H1 (cell line): ENCODE data around the gene MYBPHL. TPM values are rescaled to one million over a fixed set of nuclear protein-coding genes. Genes with fewer than 3 reads are reported as not detected.

Source experiments
- CTCF ChIA-PET: fragments of 300-600 bp; sonication (Branson Sonifier 250); formaldehyde crosslinking; loops from one replicate; lab custom pipeline; 2021; ENCODE audit not compliant: partially characterized antibody; lab: Charles Lee
- POLR2A ChIA-PET: fragments of 300-600 bp; sonication (Branson Sonifier 250); formaldehyde crosslinking; loops from one replicate; lab custom pipeline; 2021; ENCODE audit warnings: inconsistent platforms; ENCODE audit not compliant: partially characterized antibody; lab: Charles Lee
- DNase-seq, 2 experiments: peaks; one replicate each; pipeline versions ENCODE4 v3.0.0 to v3.0.0-alpha.2; 2010 to 2022; ENCODE audit warnings: low spot score in 2 of 2, low read depth in 1 of 2, mixed read lengths in 1 of 2
- FAIRE-seq: peaks from 2 replicates; lab custom pipeline; 2011; peaks lifted over from hg19 to GRCh38; lab: Jason Lieb, UNC
- H2AFZ ChIP-seq: 2 replicates; pipeline ENCODE4 v1.8.1; 2012; ENCODE audit warnings: low read length, inconsistent platforms
- H2AK5ac ChIP-seq: 2 replicates; pipeline ENCODE4 v1.6.1; 2013; ENCODE audit warnings: low read depth, low read length
- H2BK120ac ChIP-seq: replicated peaks from 2 replicates; pipeline ENCODE3; 2013; ENCODE audit warnings: low read depth, low read length, inconsistent platforms
- H2BK12ac ChIP-seq: 2 replicates; pipeline ENCODE4 v1.6.1; 2013; ENCODE audit warnings: low read depth, low read length
- H2BK15ac ChIP-seq: 2 replicates; pipeline ENCODE4 v1.6.1; 2013; ENCODE audit warnings: low read length
- H2BK20ac ChIP-seq: 2 replicates; pipeline ENCODE4 v1.6.1; 2013; ENCODE audit warnings: low read length
- H2BK5ac ChIP-seq: 2 replicates; pipeline ENCODE4 v1.6.1; 2013; ENCODE audit warnings: low read depth, low read length
- H3K14ac ChIP-seq: 2 replicates; pipeline ENCODE4 v1.6.1; 2013; ENCODE audit warnings: inconsistent platforms; ENCODE audit not compliant: insufficient read length
- H3K18ac ChIP-seq: 2 replicates; pipeline ENCODE4 v1.6.1; 2013; ENCODE audit warnings: low read length; ENCODE audit errors: extremely low read depth
- H3K23ac ChIP-seq: 2 replicates; pipeline ENCODE4 v1.6.1; 2013; ENCODE audit warnings: inconsistent platforms; ENCODE audit not compliant: insufficient read length
- H3K23me2 ChIP-seq: 2 replicates; pipeline ENCODE4 v1.6.1; 2013; ENCODE audit warnings: low read depth, low read length
- H3K27ac ChIP-seq: 2 replicates; pipeline ENCODE4 v1.6.1; 2011; ENCODE audit warnings: low read depth, low read length, inconsistent platforms
- H3K27me3 ChIP-seq, 4 experiments: replicated peaks in 1 of 4; 1 replicate in 1 of 4; 2 replicates in 3 of 4; pipeline versions ENCODE4 v1.6.1 to v1.8.1; 2011 to 2013; ENCODE audit warnings: low read length in 3 of 4, mild to moderate bottlenecking in 3 of 4, inconsistent platforms in 2 of 4, mixed read lengths in 2 of 4, moderate library complexity in 1 of 4; ENCODE audit not compliant: control insufficient read depth in 3 of 4, insufficient read depth in 3 of 4; ENCODE audit errors: extremely low read depth in 1 of 4
- H3K36me3 ChIP-seq, 4 experiments: 2 replicates each; pipeline versions ENCODE4 v1.6.1 to v1.8.1; 2011 to 2013; ENCODE audit warnings: mild to moderate bottlenecking in 4 of 4, low read length in 3 of 4, moderate library complexity in 2 of 4, control low read depth in 1 of 4, inconsistent platforms in 1 of 4; ENCODE audit not compliant: insufficient read depth in 4 of 4, control insufficient read depth in 2 of 4
- H3K4ac ChIP-seq: replicated peaks from 2 replicates; pipeline ENCODE3; 2013; ENCODE audit warnings: low read length, low read depth, mixed read lengths, inconsistent platforms; ENCODE audit not compliant: insufficient read length
- H3K4me1 ChIP-seq, 4 experiments: replicated peaks in 1 of 4; 1 replicate in 1 of 4; 2 replicates in 3 of 4; pipeline versions ENCODE4 v1.6.1 to v1.8.1; 2011 to 2013; ENCODE audit warnings: low read length in 3 of 4, inconsistent platforms in 2 of 4, mixed read lengths in 1 of 4; ENCODE audit not compliant: insufficient read depth in 4 of 4, control insufficient read depth in 3 of 4
- H3K4me2 ChIP-seq, 2 experiments: 2 replicates each; pipeline versions ENCODE4 v1.6.1 to v1.8.1; 2011 to 2013; ENCODE audit warnings: low read depth in 2 of 2, low read length in 2 of 2, control low read depth in 1 of 2, inconsistent platforms in 1 of 2, mild to moderate bottlenecking in 1 of 2; ENCODE audit not compliant: insufficient read depth in 1 of 2
- H3K4me3 ChIP-seq, 4 experiments: fragments of 200-600, 300-600 bp in 1 of 4; sonication (generic), shearing (Covaris generic), sonication (Bioruptor Twin) in 1 of 4; 2 replicates each; pipeline versions ENCODE4 v1.5.1 to v1.8.1; 2011 to 2016; ENCODE audit warnings: low read length in 4 of 4, low read depth in 3 of 4, control low read depth in 2 of 4, inconsistent platforms in 2 of 4, mild to moderate bottlenecking in 2 of 4, mixed read lengths in 1 of 4, moderate library complexity in 1 of 4; ENCODE audit not compliant: insufficient read depth in 2 of 4; ENCODE audit errors: extremely low read depth in 1 of 4
- H3K56ac ChIP-seq: replicated peaks from 2 replicates; pipeline ENCODE3; 2013; ENCODE audit warnings: low read depth, mild to moderate bottlenecking, mixed read lengths, low read length, inconsistent platforms; ENCODE audit not compliant: insufficient read length
- H3K79me1 ChIP-seq: 2 replicates; pipeline ENCODE4 v1.6.1; 2013; ENCODE audit warnings: low read depth, low read length, control low read depth
- H3K79me2 ChIP-seq, 2 experiments: 2 replicates each; pipeline versions ENCODE4 v1.6.1 to v1.8.1; 2012 to 2013; ENCODE audit warnings: low read length in 2 of 2, mild to moderate bottlenecking in 2 of 2, inconsistent platforms in 1 of 2; ENCODE audit not compliant: insufficient read depth in 2 of 2, control insufficient read depth in 1 of 2
- H3K9ac ChIP-seq, 4 experiments: replicated peaks in 1 of 4; 1 replicate in 1 of 4; 2 replicates in 3 of 4; pipeline versions ENCODE4 v1.6.1 to v1.8.1; 2011 to 2013; ENCODE audit warnings: low read depth in 3 of 4, low read length in 3 of 4, control low read depth in 2 of 4, mild to moderate bottlenecking in 2 of 4, moderate library complexity in 2 of 4, inconsistent platforms in 1 of 4; ENCODE audit errors: extremely low read depth in 1 of 4
- H3K9me3 ChIP-seq, 2 experiments: 2 replicates each; pipeline versions ENCODE4 v1.6.1 to v1.8.1; 2012 to 2013; ENCODE audit warnings: mild to moderate bottlenecking in 2 of 2, moderate library complexity in 2 of 2, control low read depth in 1 of 2, inconsistent platforms in 1 of 2, low read depth in 1 of 2, low read length in 1 of 2, mixed read lengths in 1 of 2; ENCODE audit not compliant: insufficient read depth in 2 of 2
- H4K20me1 ChIP-seq, 2 experiments: replicated peaks in 1 of 2; 2 replicates each; pipeline versions ENCODE3 to v1.8.1; 2011 to 2013; ENCODE audit warnings: inconsistent platforms in 2 of 2, low read length in 2 of 2, mild to moderate bottlenecking in 1 of 2; ENCODE audit not compliant: insufficient read depth in 2 of 2, control insufficient read depth in 1 of 2
- H4K5ac ChIP-seq: 2 replicates; pipeline ENCODE4 v1.6.1; 2013; ENCODE audit warnings: low read length, low read depth, mixed read lengths, inconsistent platforms; ENCODE audit not compliant: insufficient read length
- H4K8ac ChIP-seq: 2 replicates; pipeline ENCODE4 v1.8.0; 2013; ENCODE audit warnings: mild to moderate bottlenecking, moderate library complexity, low read length, inconsistent platforms; ENCODE audit not compliant: insufficient read depth; ENCODE audit errors: extremely low read depth
- H4K91ac ChIP-seq: replicated peaks from 2 replicates; pipeline ENCODE3; 2013; ENCODE audit warnings: low read length, mixed read lengths, inconsistent platforms; ENCODE audit not compliant: insufficient read length
- BCL11A ChIP-seq, 2 experiments: IDR thresholded peaks; one replicate each; pipeline ENCODE4 v1.6.1; 2011; ENCODE audit warnings: low read depth in 2 of 2, low read length in 2 of 2, mild to moderate bottlenecking in 2 of 2
- CBX8 ChIP-seq: fragments of 300-800, 300-1000 bp; sonication (generic); IDR thresholded peaks from 2 replicates; pipeline ENCODE4 v1.7.1; 2016; ENCODE audit warnings: low read depth, low read length, borderline replicate concordance
- CTBP2 ChIP-seq: IDR thresholded peaks from 2 replicates; pipeline ENCODE4 v1.7.0; 2011; ENCODE audit warnings: borderline replicate concordance, mild to moderate bottlenecking, moderate library complexity, mixed read lengths, low read length; ENCODE audit not compliant: insufficient read depth, insufficient read length
- EGR1 ChIP-seq: IDR thresholded peaks from 2 replicates; pipeline ENCODE4 v1.6.1; 2011; ENCODE audit warnings: low read depth, low read length, borderline replicate concordance
- SIX5 ChIP-seq: IDR thresholded peaks from 2 replicates; pipeline ENCODE4 v1.6.1; 2011; ENCODE audit warnings: mild to moderate bottlenecking, low read depth, low read length
- SUZ12 ChIP-seq: fragments of 200-600 bp; sonication (generic); IDR thresholded peaks from 2 replicates; pipeline ENCODE4 v1.6.1; 2012; ENCODE audit warnings: mild to moderate bottlenecking, inconsistent platforms, low read length, moderate library complexity, mixed read lengths
- TBP ChIP-seq: IDR thresholded peaks from 2 replicates; pipeline ENCODE4 v1.6.1; 2011; ENCODE audit warnings: low read depth, low read length, improper control_type of control experiment
- WGBS, 2 experiments: shearing (Covaris generic) in 1 of 2; methylation state at CpG; one replicate each; pipeline versions ENCODE4 v1.1.6 to v1.1.7; 2013 to 2015; ENCODE audit warnings: low lambda C conversion rate in 2 of 2, mixed read lengths in 2 of 2, inconsistent platforms in 1 of 2, low coverage in 1 of 2, missing lambda C conversion rate in 1 of 2; ENCODE audit not compliant: insufficient replicate concordance in 2 of 2, insufficient coverage in 1 of 2, insufficient read length in 1 of 2; ENCODE audit errors: extremely low coverage in 1 of 2, missing lambda C conversion rate in 1 of 2; 5-methylcytosine and 5-hydroxymethylcytosine counted together
- polyA plus RNA-seq, 7 experiments: library from polyadenylated mRNA; depleted of rRNA in 3 of 7; stranded (reverse) in 5 of 7; unstranded in 2 of 7; fragments of >200 nt in 5 of 7; fragments of 200-250 nt in 2 of 7; gene quantifications; 1 replicate in 5 of 7; 2 replicates in 1 of 7; 4 replicates in 1 of 7; pipeline versions ENCODE4 v1.2.1 to v1.2.3, GENCODE V29; 2011 to 2013; ENCODE audit warnings: missing spikeins in 2 of 7, mixed read lengths in 2 of 7
- total RNA-seq: library from RNA; stranded (reverse); fragmentation: NEBNext Ultra II Directional; extraction: Animal tissue kit (Norgen Biotek cat#: 25700); gene quantifications from 2 replicates; pipeline ENCODE4 v1.2.1, GENCODE V29; 2021

The MYBPHL gene
- total and polyA plus RNA-seq, 2 of the 8 experiments (the other 6 are each of a cell fraction or from before 2014, with no cell fraction given), result 0.24 to 0.30 TPM

GRCh38 chr1:109252893-109253802 lies 53.7 kb downstream of the MYBPHL start:
- no peak overlapping the region for H2BK20ac ChIP-seq
- peaks cover 3 to 7% of the 10 kb centered on the region in 2 experiments for H4K20me1 ChIP-seq
- peaks cover 13% of the 10 kb centered on the region; the same call in 1 of the 2 replicates for H3K79me1 ChIP-seq
- H3K9me3 ChIP-seq, result no peaks in the 10 kb centered on the region; a peak in 2 of 4 replicates
- H2BK15ac ChIP-seq, result peak overlapping the region; percentile 72
- H3K36me3 ChIP-seq, result peaks cover 0 to 8% (median 0%) of the 10 kb centered on the region in 4 experiments; a peak in 3 of 8 replicates
- no peak overlapping the region for H4K8ac ChIP-seq
- WGBS, 2 experiments, result 87% methylated on average over 32 of the region's 33 CpGs; no CpG with 5 or more reads in 1 of the 2 experiments
- DNase-seq, result no peak
- TF ChIP-seq CBX8 (no peak), EGR1 (no peak), TBP (no peak), CTBP2 (no peak), BCL11A (IDR thresholded peaks at IDR 0.05; ENCODE audit: low read depth in 2 of 2, low read length in 2 of 2) (no peak), SUZ12 (no peak), SIX5 (no peak)
- TF ChIP-seq, all 59 proteins: peak for 0
- Histone ChIP-seq H4K5ac (no peak overlapping the region), H3K23ac (no peak overlapping the region), H3K4me3 (no peak overlapping the region; a peak in 2 of 8 replicates), H3K79me2 (peaks cover 0 to 35% of the 10 kb centered on the region in 2 experiments; a peak in 1 of 4 replicates), H3K56ac (no peak overlapping the region), H2BK5ac (peak overlapping the region; percentile 40), H4K91ac (no peak overlapping the region), H3K27ac (no peak overlapping the region), H3K23me2 (peaks cover 3% of the 10 kb centered on the region; the same call in 1 of the 2 replicates), H3K14ac (no peak overlapping the region), H2AK5ac (no peak overlapping the region), H3K4ac (no peak overlapping the region), H3K9ac (no peak overlapping the region; a peak in 1 of 7 replicates), H2AFZ (no peak overlapping the region), H3K18ac (peak overlapping the region; percentile 71), H2BK120ac (no peak overlapping the region), H3K4me1 (peaks cover 5 to 41% (median 37%) of the 10 kb centered on the region in 4 experiments), H3K27me3 (peaks cover 0 to 15% (median 10%) of the 10 kb centered on the region in 4 experiments; a peak in 5 of 7 replicates), H3K4me2 (peak overlapping the region; percentile 44 to 47; a peak in 3 of 4 replicates), H2BK12ac (peak overlapping the region; percentile 77; the same call in 1 of the 2 replicates)
- no peak for FAIRE-seq
- CTCF ChIA-PET, result interaction anchor here (0.6 to 28.7 kb wide), 18 partner anchors 11 to 773 kb away, joined by 3 to 651 read pairs (median 3); partner anchors contain the start of genes SARS1 and SORT1
- POLR2A ChIA-PET, result interaction anchor here (0.9 to 12.2 kb wide), 7 partner anchors 16 to 153 kb away, joined by 3 to 252 read pairs (median 5); partner anchors contain the start of genes PSRC1 and SARS1
